PC-9 (cell line): Measurements from ENCODE around the gene HMBS.

Experiments used
- CTCF ChIP-seq: fragments of 200-600 bp; sonication (generic); conservative IDR thresholded peaks from 2 replicates; pipeline ENCODE4 v1.6.1; 2017; ENCODE audit warnings: mixed run types, antibody characterized with exemption, mild to moderate bottlenecking, moderate library complexity
- EZH2 ChIP-seq: fragments of 200-600 bp; sonication (generic); IDR thresholded peaks from 2 replicates; pipeline ENCODE4 v1.8.0; 2017; ENCODE audit warnings: antibody characterized with exemption, low read depth

DNA sequence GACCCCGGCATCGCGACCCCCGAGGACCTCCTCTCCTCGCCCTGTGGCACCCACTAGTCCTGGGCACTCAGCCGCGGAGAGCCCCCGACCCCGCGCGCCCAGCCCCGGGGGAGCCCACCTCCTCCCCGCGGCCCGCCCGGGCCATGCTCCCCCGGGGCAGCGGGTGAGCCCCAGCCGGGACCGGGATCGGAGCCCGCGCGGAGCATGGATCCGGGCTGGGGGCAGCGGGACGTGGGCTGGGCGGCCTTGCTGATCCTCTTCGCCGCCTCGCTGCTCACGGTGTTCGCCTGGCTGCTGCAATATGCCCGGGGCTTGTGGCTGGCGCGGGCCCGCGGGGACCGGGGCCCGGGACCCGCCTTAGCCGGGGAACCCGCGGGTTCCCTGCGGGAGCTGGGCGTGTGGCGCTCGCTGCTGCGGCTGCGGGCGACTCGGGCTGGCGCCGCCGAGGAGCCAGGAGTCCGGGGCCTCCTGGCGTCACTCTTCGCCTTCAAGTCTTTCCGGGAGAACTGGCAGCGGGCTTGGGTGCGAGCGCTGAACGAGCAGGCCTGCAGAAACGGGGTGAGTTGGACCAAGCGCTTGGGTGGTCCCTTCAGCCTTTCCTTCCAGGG, 23.0 kb downstream of the HMBS start:
- TF ChIP-seq CTCF = no peak
- TF ChIP-seq EZH2 = no peak
